Skin of body (tissue), 2 donors: ENCODE measurements around the gene SMKR1. TPM values are rescaled to one million over a fixed set of nuclear protein-coding genes. Genes with fewer than 3 reads are reported as not detected.
"Not testable (repeated sequence)": the region's sequence is repeated elsewhere in the genome, so short reads cannot be mapped to it uniquely, and the experiment has no call there.

Source experiments
- DNase-seq: peaks from one replicate; lab custom pipeline; 2025; lab: John Stamatoyannopoulos, UW
- total RNA-seq: library from RNA; depleted of rRNA; stranded (reverse); fragments of >200 nt; gene quantifications from one replicate; pipeline ENCODE4 v1.2.3, GENCODE V29; 2014

SMKR1 gene
- 0.20 TPM for total RNA-seq

DNA sequence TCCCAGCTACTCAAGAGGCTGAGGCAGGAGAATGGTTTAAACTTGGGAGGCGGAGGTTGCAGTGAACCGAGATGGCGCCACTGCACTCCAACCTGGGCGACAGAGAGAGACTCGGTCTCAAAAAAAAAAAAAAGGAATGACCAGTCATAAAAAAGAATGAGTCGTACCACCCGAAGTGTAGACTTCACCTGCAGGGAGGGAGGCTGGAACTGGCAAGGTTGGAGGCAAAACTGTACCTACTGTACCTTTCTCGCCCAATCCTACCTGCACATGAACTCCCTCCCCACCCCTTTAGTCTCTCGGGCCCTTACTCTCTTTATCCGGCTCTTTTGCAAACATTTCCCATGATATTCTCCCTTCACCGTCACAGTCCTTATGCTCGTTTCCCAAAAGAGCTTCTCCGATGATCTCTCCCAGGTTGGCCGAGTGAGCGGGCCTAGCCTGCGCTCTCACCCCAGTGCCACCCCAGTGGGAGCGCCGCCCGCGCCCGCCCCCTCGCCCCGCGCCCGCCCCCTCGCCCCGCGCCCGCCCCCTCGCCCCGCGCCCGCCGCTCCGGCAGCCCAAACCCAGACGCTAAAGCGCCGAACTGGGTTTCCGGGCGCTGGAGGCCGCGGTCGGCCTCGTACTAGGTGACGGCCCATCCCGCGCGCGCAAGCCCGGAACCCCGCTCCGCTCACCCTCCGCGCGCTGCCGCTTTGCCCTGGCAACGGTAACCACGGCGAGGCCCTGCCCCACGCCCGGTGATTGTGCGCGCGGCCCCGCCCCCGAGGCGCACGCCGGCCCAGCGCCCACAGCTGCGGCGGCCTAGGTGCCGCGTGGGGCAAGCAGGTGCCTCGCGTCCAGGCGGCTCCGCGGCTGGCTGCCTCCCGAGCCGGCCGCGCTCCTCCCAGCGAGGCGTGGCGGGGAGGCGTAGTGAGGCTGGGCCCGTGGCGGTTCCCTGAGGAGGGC is at the start of gene SMKR1:
SMKR1 (plus strand) TSS at position 772 of the 948 bp plus-strand sequence. CDS start 294 bp downstream, outside the sequence.
- no peak for DNase-seq

DNA sequence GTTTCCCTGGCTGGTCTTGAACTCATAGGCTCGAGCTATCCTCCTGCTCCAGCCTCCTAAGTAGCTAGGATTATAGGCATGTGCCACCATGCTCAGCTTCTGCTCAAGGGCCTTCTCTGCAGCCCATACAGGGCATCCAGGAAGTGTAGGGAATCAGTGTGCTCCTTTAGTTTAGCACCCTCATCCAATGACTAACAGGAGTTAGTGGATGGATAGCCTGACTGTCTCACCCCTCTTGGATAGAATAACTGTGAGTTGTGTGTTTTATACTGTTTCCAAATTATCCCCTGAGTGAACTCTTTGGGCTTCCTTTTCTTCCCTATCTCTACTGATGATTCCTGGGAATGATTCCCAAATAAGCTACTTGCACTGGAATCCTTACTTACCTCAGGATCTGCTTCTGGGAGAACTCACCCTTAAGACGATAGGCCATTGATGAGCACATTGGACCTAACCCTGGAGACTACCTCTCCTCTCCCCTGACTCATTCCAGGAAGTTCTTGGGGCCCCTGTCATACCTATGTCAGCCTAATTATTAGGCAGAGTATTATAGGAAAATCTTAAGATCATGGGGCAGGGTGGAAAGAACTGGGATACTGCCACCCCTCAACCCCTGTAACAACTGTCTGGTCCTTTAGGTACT is 49.6 kb upstream of the SMKR1 start:
- no peak for DNase-seq

DNA sequence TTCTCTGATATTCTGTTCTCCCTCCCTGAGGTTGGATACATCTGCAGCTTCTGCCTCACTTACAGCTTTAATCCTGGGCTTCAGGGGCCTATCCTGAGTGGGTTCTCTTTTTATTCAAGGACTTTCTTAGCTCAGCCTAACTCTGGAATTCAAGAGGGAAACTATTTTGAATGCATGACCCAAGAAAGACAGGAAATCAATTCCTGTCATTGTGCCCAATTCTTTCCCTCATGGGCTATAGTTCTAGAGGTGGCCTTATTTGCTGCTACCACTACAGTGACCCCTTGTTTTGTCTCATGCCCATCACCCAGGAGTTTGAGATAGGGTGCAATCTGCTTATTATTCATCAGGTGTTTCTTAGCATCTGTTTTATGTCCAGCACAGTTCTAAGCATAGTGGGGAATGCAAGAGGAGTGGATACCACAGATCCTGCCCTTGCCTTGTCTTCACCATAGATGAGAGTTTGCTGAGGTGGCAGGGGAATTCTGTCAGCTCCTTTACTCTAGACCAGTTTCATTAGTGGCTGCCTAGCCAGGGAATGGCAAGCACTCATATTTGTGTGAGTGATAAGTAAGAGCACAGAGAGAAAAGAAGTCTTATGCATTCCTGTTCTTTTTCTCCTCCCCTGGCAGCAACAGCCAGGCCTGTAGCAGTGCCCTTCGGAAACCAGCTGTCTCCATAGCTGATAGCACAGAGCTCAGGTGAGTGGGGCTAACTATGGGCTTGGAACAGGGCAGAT is 48.7 kb upstream of the SMKR1 start:
- DNase-seq = no peak

GRCh38 chr7:129454249-129454551 is 48.1 kb upstream of the SMKR1 start:
- no peak for DNase-seq

DNA sequence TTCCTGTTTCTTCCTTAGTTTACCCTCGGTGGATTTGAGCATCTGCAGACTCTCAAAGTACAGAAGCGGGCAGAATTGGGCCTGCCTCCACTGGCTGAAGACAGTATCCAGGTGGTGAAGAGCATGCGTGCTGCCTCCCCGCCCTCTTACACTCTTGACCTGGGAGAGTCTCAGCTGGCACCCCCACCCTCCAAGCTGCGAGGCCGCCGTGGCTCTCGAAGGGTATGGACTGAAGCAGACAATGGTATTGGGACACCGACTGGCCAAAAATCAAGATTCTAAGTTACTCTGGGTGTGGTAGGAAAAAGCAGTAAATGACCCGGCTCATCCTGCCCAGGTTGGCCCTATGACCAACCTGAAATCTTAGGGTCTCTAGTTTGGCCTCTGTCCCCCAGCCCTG is 45.9 kb upstream of the SMKR1 start:
- no peak for DNase-seq

GRCh38 chr7:129457101-129457500 is 45.2 kb upstream of the SMKR1 start:
- DNase-seq = no peak

DNA sequence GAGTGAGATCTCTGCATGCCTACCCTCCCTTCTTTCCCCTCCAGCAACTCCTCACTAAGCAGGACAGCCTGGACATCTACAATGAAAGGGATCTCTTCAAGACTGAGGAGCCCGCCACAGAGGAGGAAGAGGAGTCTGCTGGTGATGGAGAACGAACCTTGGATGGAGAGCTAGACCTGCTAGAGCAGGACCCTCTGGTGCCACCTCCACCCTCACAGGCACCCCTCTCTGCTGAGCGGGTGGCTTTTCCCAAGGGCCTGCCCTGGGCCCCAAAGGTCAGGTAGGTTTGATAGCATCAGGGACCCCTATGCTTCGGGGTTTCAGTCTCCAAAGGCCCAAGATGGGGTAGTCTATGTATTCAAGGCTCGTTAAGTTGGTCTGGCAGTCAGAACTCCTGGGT is 44.2 kb upstream of the SMKR1 start:
- DNase-seq = no peak

DNA sequence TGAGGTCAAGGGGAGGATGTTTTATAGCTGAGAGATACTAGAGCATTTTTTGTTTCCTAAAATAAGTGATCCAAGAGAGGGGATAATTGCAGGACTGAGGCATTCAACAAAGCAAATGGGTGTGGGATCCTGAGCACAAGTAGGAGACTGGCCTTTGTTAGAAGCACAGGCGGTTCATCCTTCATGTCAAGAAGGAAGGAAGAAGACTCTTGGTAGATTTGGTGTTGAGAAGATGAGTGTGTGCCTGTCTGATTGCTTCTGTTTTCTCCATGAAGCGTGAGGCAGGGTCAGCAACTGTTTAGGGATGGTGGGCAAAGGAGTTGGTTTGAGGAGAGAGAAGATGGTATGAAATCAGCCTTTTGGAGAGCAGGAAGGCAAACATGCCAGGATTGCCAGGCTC is 40.5 kb upstream of the SMKR1 start:
- no peak for DNase-seq

GRCh38 chr7:129462420-129462819 is 39.9 kb upstream of the SMKR1 start:
- no peak for DNase-seq

GRCh38 chr7:129464194-129464593 is 38.1 kb upstream of the SMKR1 start:
- no peak for DNase-seq

DNA sequence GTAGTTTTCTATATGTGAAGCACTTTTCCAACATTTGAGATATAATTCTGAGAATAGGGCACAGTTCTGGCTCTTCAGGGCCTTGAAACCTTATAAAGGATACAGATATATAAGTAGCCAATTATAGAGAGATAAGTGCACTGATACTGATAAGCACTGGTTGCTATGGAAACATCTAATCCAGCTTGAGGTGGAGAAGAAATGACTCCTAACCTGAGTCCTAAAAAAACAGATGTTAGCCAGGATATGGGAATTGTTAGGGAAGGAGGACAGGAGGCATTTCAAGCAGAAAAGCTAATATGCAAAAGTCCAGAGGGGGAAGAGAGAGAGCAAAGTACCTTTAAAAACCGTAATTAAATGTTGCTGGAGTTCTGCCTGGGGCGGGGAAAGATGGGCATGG is 37.3 kb upstream of the SMKR1 start:
- DNase-seq = no peak

DNA sequence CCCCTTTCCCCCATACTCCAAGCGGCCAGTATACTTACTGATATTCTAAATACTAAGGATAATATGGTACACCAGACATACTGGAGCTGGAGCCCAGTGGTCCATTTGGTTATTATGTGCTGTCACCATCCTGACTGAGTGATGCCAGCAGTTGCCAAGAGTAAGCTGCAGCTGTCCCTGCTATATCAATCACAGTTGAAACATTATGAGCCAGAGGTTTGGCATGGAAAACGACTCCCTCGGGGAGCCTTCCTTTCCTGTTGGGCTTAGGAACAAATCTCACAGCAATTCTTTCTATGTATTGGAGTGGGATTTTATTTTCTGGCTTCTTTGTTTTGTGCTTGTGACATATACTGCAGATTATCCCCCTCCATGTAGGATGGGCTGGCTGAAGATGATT is 35.5 kb upstream of the SMKR1 start:
- no peak for DNase-seq

DNA sequence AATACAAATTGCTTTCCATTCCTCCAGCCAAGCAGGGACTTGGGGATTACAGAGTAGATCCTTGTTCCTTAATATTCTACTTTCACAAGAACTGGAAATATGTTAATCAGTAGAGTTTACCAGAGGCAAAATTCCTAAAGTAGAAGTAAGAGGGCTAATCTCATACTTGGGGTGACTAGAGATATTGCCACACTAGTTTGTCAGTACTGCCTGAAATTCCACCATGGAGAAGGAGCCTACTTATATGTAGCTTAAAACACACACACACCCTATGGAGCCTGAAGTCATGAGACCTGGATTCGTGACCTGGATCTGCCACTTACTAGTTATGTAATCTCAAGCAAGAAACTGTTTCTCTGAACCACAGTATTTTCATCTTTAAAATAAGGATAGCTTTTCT is 34.2 kb upstream of the SMKR1 start:
- no peak for DNase-seq

DNA sequence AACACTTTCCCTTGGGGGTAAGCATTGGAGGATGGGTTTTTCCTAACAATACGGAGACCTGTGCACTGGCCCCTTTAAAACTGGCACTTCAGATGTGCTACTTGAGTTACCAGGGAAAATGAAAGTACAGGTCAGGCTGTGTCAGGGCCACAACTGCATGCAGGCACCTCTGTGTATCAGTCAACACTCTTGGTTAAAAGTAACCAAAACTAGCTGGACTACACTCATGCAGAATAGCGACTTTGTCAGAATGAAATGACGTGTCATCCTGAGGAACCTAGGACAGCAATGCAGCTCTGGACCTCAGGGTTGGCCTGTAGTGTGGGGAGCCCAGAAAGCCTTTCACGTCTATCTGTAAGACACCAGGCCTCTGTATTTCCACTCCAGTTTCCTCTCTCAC is 33.8 kb upstream of the SMKR1 start:
- no peak for DNase-seq

DNA sequence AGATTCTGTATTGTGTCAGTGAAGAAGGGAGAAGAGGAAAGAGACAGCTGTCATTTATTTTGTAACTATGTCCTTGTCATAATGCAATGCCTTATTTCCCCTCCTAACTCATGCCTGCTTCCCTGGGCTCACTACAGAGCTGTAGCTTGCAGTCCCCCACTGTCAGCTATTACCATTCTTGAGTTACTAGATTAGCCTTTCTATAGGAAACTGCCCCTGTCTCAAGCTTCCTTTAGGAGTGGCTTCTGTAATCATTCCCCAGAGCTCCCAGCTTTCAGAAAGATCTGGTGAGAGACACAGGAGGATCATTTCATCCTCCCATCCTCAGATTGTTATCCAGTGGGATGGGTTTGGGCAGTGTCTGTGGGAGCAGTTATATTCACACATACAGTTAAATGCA is 32.4 kb upstream of the SMKR1 start:
- no peak for DNase-seq

- no peak for DNase-seq
Measured at GRCh38 chr7:129470411-129470810, 31.9 kb upstream of the SMKR1 start.

- DNase-seq = no peak
Measured at GRCh38 chr7:129471402-129471827, 30.9 kb upstream of the SMKR1 start.

DNA sequence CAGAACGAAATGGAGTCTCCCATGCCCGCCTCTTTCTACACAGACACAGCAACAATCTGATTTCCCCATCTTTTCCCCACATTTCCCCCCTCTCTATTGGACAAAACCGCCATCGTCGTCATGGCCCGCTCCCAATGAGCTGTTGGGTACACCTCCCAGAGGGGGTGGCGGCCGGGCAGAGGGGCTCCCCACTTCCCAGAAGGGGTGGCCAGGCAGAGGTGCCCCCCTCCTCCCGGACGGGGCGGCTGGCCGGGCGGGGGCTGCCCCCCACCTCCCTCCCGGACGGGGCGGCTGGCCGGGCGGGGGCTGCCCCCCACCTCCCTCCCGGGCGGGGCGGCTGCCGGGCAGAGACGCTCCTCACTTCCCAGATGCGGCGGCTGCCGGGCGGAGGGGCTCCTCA is 26.4 kb upstream of the SMKR1 start:
- DNase-seq = not testable (repeated sequence)

DNA sequence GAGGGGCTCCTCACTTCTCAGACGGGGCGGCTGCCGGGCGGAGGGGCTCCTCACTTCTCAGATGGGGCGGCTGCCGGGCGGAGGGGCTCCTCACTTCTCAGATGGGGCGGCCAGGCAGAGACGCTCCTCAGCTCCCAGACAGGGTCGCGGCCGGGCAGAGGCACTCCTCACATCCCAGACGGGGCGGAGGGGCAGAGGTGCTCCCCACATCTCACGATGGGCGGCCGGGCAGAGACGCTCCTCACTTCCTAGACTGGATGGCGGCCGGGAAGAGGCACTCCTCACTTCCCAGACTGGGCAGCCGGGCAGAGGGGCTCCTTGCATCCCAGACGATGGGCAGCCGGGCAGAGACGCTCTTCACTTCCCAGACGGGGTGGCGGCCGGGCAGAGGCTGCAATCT is 25.9 kb upstream of the SMKR1 start:
- DNase-seq = not testable (repeated sequence)

GRCh38 chr7:129479831-129480230 is 22.5 kb upstream of the SMKR1 start:
- no peak for DNase-seq

- no peak for DNase-seq
Measured at GRCh38 chr7:129480674-129481363, 21.5 kb upstream of the SMKR1 start.

- not testable (repeated sequence) for DNase-seq
Measured at GRCh38 chr7:129481376-129481775, 21.0 kb upstream of the SMKR1 start.
